Loucy (cell line): ENCODE results near the gene GLRX5.
A peak's percentile ranks its signal among the peaks of the same experiment; 100 is the strongest.

Experiments used
- H2AFZ ChIP-seq: fragments of 200-600 bp; sonication (generic); 2 replicates; pipeline ENCODE4 v1.6.0; 2016; ENCODE audit warnings: antibody characterized with exemption, mild to moderate bottlenecking, low read length, moderate library complexity
- H3F3A ChIP-seq: fragments of 200-600 bp; 2 replicates; pipeline ENCODE4 v1.6.0; 2016; ENCODE audit warnings: antibody characterized with exemption, low read depth, mild to moderate bottlenecking
- H3K27me3 ChIP-seq: fragments of 200-600 bp; sonication (generic); 2 replicates; pipeline ENCODE4 v1.6.1; 2014; ENCODE audit warnings: low read length, mild to moderate bottlenecking; ENCODE audit not compliant: insufficient read depth, poor library complexity, severe bottlenecking
- H3K36me3 ChIP-seq: fragments of 200-600 bp; sonication (generic); 2 replicates; pipeline ENCODE4 v1.6.1; 2016; ENCODE audit warnings: low read length; ENCODE audit not compliant: insufficient read depth
- H3K4me1 ChIP-seq: fragments of 200-600 bp; sonication (generic); 2 replicates; pipeline ENCODE4 v1.5.1; 2014; ENCODE audit warnings: low read length, mild to moderate bottlenecking; ENCODE audit not compliant: insufficient read depth, poor library complexity, severe bottlenecking
- H3K4me2 ChIP-seq: fragments of 200-600 bp; sonication (generic); 2 replicates; pipeline ENCODE4 v1.6.0; 2014; ENCODE audit warnings: antibody characterized with exemption, low read length, low read depth, mild to moderate bottlenecking; ENCODE audit not compliant: poor library complexity, severe bottlenecking
- H3K4me3 ChIP-seq: fragments of 200-600 bp; sonication (generic); 2 replicates; pipeline ENCODE4 v1.5.1; 2014; ENCODE audit warnings: low read length, mild to moderate bottlenecking, mixed read lengths; ENCODE audit not compliant: poor library complexity, severe bottlenecking
- H3K79me2 ChIP-seq: fragments of 200-600 bp; sonication (generic); 2 replicates; pipeline ENCODE4 v1.6.1; 2014; ENCODE audit warnings: low read length; ENCODE audit not compliant: insufficient read depth
- H3K9ac ChIP-seq: fragments of 200-600 bp; sonication (generic); 2 replicates; pipeline ENCODE4 v1.6.0; 2014; ENCODE audit warnings: mild to moderate bottlenecking, low read depth, low read length, moderate library complexity; ENCODE audit not compliant: poor library complexity, severe bottlenecking
- H3K9me2 ChIP-seq: fragments of 200-600 bp; sonication (generic); replicated peaks from 2 replicates; pipeline ENCODE4 v1.6.1; 2016; ENCODE audit warnings: low read depth, low read length, mixed read lengths
- H3K9me3 ChIP-seq: fragments of 200-600 bp; sonication (generic); 2 replicates; pipeline ENCODE4 v1.6.1; 2014; ENCODE audit warnings: mild to moderate bottlenecking, antibody characterized with exemption, low read length, low read depth; ENCODE audit not compliant: insufficient read depth
- H4K20me1 ChIP-seq: fragments of 200-600 bp; sonication (generic); 2 replicates; pipeline ENCODE4 v1.6.0; 2014; ENCODE audit warnings: antibody characterized with exemption, low read length, mild to moderate bottlenecking; ENCODE audit not compliant: insufficient read depth, poor library complexity, severe bottlenecking
- CTCF ChIP-seq: fragments of 200-600 bp; sonication (generic); conservative IDR thresholded peaks from 2 replicates; pipeline ENCODE4 v1.5.1; 2014; ENCODE audit warnings: mild to moderate bottlenecking, antibody characterized with exemption, low read length
- EZH2phosphoT487 ChIP-seq: fragments of 200-600 bp; IDR thresholded peaks from 2 replicates; pipeline ENCODE4 v1.6.1; 2018; ENCODE audit warnings: antibody characterized with exemption, mild to moderate bottlenecking, moderate library complexity, borderline replicate concordance

Gene GLRX5

GRCh38 chr14:95559203-95559602 is 24.4 kb downstream of the GLRX5 start:
- H3K4me3 ChIP-seq, result no peak overlapping the region
- no peaks in the 10 kb centered on the region for H3K36me3 ChIP-seq
- H2AFZ ChIP-seq, result no peak overlapping the region
- no peaks in the 10 kb centered on the region for H3K79me2 ChIP-seq
- TF ChIP-seq CTCF (no peak), EZH2phosphoT487 (no peak)
- H3K27me3 ChIP-seq, result no peaks in the 10 kb centered on the region
- H3K9ac ChIP-seq, result no peak overlapping the region
- no peaks in the 10 kb centered on the region for H3K9me3 ChIP-seq
- no peaks in the 10 kb centered on the region for H4K20me1 ChIP-seq
- H3K9me2 ChIP-seq, result no peaks in the 10 kb centered on the region
- H3K4me1 ChIP-seq, result no peaks in the 10 kb centered on the region
- no peaks in the 10 kb centered on the region for H3F3A ChIP-seq
- no peak overlapping the region for H3K4me2 ChIP-seq

DNA sequence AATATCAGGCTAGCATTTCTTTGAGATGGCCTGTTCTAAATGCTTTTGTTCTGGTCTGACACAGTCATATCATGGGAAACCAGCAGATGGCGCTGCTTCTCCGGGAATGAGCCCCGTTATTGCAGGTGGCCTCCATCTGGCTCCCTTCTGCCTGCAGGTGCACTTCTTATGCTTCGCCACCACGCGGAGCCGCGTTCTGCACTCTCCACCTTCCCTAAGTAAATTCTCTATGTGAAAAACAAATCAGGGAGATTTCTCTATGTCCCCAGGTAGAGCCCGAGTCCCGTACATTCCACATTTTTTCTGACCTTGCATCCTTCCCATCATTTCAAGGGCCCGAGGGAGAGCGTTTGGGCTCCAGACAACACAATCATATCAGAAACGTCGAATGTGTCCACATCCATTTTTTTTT is 26.2 kb downstream of the GLRX5 start:
- TF ChIP-seq EZH2phosphoT487 (no peak), CTCF (peak; percentile 99)
- no peaks in the 10 kb centered on the region for H3K4me1 ChIP-seq
- no peak overlapping the region for H3K9ac ChIP-seq
- H3K36me3 ChIP-seq, result no peaks in the 10 kb centered on the region
- H3K9me2 ChIP-seq, result no peaks in the 10 kb centered on the region
- H3K27me3 ChIP-seq, result no peaks in the 10 kb centered on the region
- H3F3A ChIP-seq, result no peaks in the 10 kb centered on the region
- H4K20me1 ChIP-seq, result no peaks in the 10 kb centered on the region
- no peak overlapping the region for H2AFZ ChIP-seq
- no peaks in the 10 kb centered on the region for H3K9me3 ChIP-seq
- no peaks in the 10 kb centered on the region for H3K79me2 ChIP-seq
- H3K4me2 ChIP-seq, result no peak overlapping the region
- H3K4me3 ChIP-seq, result no peak overlapping the region

- Histone ChIP-seq H3K4me3 (no peak overlapping the region), H3K4me2 (no peak overlapping the region), H3K79me2 (no peaks in the 10 kb centered on the region), H3K9ac (no peak overlapping the region), H3K9me2 (no peaks in the 10 kb centered on the region), H3K36me3 (no peaks in the 10 kb centered on the region), H2AFZ (peak overlapping the region; percentile 36; the same call in 1 of the 2 replicates), H3K4me1 (no peaks in the 10 kb centered on the region), H3K27me3 (no peaks in the 10 kb centered on the region), H4K20me1 (no peaks in the 10 kb centered on the region), H3K9me3 (no peaks in the 10 kb centered on the region), H3F3A (no peaks in the 10 kb centered on the region)
- no peak for TF ChIP-seq EZH2phosphoT487
- no peak for TF ChIP-seq CTCF
These were observed 28.2 kb downstream of the GLRX5 start for GRCh38 chr14:95562892-95563685.
